ENCODE results near the gene KIF26B. TPM values are rescaled to one million over a fixed set of nuclear protein-coding genes. Genes with fewer than 3 reads are reported as not detected.

Gene KIF26B
- total RNA-seq, 1 donor from 2014 or later = 3.4 TPM

DNA sequence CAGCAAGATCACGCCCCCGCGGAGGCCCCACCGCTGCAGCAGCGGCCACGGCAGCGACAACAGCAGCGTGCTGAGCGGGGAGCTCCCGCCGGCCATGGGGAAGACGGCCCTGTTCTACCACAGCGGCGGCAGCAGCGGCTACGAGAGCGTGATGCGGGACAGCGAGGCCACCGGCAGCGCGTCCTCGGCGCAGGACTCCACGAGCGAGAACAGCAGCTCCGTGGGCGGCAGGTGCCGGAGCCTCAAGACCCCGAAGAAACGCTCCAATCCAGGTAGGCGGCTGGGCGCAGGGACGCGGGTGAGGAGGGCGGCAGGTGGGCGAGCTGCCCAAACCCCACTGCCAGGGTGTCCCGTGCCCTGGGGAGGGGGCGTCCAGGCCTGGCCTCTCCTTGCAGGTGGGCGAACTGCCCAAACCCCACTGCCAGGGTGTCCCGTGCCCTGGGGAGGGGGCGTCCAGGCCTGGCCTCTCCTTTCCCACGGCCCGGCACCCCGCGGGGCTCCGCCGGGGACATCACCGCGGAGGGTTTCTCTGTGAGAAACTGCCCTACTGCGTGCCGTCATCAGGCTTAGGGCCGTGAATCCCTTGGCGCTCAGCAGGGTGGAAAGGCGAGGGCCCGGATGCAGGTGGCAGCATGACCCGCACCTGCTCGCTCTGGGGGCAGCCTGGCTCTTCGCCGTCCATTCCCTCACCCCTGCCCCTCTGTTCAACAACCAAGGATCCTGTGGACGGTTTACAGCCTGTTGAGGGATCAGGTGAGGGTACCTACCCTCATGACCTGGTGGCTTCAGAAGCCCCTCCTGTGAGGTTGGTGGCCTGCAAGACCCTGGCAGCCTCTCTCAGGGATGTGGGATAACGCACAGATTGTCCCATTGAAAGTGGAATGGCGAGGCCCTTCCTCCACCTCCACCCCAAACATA lies 534.0 kb downstream of the KIF26B start:
- TF ChIP-seq, protein P1, sequence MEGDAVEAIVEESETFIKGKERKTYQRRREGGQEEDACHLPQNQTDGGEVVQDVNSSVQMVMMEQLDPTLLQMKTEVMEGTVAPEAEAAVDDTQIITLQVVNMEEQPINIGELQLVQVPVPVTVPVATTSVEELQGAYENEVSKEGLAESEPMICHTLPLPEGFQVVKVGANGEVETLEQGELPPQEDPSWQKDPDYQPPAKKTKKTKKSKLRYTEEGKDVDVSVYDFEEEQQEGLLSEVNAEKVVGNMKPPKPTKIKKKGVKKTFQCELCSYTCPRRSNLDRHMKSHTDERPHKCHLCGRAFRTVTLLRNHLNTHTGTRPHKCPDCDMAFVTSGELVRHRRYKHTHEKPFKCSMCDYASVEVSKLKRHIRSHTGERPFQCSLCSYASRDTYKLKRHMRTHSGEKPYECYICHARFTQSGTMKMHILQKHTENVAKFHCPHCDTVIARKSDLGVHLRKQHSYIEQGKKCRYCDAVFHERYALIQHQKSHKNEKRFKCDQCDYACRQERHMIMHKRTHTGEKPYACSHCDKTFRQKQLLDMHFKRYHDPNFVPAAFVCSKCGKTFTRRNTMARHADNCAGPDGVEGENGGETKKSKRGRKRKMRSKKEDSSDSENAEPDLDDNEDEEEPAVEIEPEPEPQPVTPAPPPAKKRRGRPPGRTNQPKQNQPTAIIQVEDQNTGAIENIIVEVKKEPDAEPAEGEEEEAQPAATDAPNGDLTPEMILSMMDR (IDR thresholded peaks at IDR 0.05) = no peak
- Histone ChIP-seq H3K9me3 (no peaks in the 10 kb centered on the region), H3K27ac (no peak overlapping the region), H3K4me1 (no peaks in the 10 kb centered on the region), H3K36me3 (no peaks in the 10 kb centered on the region), H3K4me3 (no peak overlapping the region), H3K27me3 (no peaks in the 10 kb centered on the region)
- intact Hi-C loops (cut with DNase I) = no loop called here
- no peak for DNase-seq
- ATAC-seq = no peak

DNA sequence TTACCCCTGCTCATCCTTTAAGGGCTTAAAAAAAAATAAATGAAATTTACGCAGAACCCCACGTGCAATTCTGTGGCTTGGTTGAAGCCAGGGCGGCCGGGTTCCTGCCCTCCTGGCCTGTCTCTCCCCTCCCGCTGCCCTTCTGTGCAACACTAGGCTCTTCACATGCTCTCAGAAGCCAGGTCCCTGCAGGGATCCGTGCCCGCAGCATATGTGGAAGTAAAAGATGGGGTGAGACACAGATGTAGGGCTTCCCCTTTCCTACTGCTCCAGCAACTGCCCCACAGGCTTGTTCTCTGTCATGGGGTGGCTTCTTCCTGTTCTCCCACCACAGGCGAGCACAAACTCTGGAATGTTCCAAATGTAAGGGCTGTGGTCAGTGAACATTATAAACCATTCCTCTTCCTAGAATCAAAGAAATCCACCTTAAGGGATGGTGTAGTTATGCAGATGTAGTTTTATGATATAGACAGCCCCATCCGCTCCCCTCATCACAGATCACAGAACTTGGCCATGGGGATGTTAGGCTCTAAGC lies 535.4 kb downstream of the KIF26B start:
- H3K4me1 ChIP-seq = no peaks in the 10 kb centered on the region
- no peaks in the 10 kb centered on the region for H3K9me3 ChIP-seq
- DNase-seq (no peak), ATAC-seq (no peak)
- intact Hi-C loops (cut with DNase I) = no loop called here
- H3K27ac ChIP-seq = no peak overlapping the region
- H3K4me3 ChIP-seq = no peak overlapping the region
- no peaks in the 10 kb centered on the region for H3K27me3 ChIP-seq
- TF ChIP-seq, protein P1 (IDR thresholded peaks at IDR 0.05) = no peak
- no peaks in the 10 kb centered on the region for H3K36me3 ChIP-seq

DNA sequence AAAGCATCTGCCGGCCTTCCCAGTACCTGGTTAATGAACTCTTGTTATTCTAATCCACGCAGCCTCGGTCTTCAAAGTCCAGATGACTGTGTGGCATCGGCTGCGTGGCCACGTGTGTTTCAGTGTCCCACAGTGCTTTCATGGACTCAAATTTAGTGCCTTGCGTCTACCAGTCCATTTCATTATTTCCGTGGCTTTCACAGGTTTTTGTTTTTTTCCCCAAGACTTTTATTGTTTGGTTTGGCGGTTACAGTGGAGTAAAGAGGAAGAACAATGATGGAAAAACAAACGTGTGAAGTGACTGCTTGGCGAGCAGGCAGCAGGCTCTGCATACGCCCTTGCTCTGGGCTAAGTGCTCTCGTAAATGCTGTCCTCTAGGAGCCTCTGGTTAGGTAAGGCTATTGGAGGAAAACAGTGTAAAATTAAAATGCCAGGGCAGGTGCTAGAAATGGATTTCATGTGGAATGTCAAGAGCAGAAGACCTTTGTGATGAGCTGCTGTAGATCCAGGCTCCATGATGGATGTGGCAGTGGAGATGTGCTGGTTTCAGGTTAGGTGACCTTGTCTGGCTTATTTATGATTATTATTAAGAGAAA lies 536.3 kb downstream of the KIF26B start:
- TF ChIP-seq, protein P1 (IDR thresholded peaks at IDR 0.05) = no peak
- H3K4me3 ChIP-seq = no peak overlapping the region
- no peak for DNase-seq
- H3K27me3 ChIP-seq = no peaks in the 10 kb centered on the region
- intact Hi-C loops (cut with DNase I) = no loop called here
- no peaks in the 10 kb centered on the region for H3K9me3 ChIP-seq
- no peaks in the 10 kb centered on the region for H3K4me1 ChIP-seq
- no peaks in the 10 kb centered on the region for H3K36me3 ChIP-seq
- no peak for ATAC-seq
- no peak overlapping the region for H3K27ac ChIP-seq

DNA sequence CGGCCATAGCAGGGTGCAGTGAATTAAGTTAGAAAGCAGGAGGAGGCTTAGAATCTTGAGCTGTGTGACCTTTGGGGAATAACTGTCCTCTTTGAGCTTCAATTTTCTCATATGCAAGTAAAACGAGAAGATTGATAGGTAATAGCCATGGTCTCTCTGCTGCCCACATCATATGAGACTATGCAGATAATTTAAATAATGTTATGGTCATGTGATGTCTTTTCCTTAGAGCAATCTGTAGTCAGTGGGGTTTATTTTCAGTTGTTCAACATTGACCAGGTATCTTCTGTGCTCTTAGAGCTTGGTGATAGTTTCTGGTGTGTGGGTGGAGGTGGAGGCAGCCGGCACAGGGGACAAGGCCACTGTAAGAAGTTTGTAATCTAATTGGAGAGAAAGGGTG lies 537.1 kb downstream of the KIF26B start:
- no peaks in the 10 kb centered on the region for H3K36me3 ChIP-seq

GRCh38 chr1:245692318-245692717 lies 537.5 kb downstream of the KIF26B start:
- DNase-seq (no peak), ATAC-seq (no peak)
- no peaks in the 10 kb centered on the region for H3K36me3 ChIP-seq
- H3K27me3 ChIP-seq = no peaks in the 10 kb centered on the region
- H3K9me3 ChIP-seq = no peaks in the 10 kb centered on the region
- H3K27ac ChIP-seq = no peak overlapping the region
- no peak overlapping the region for H3K4me3 ChIP-seq
- TF ChIP-seq, protein P1 (IDR thresholded peaks at IDR 0.05) = no peak
- intact Hi-C loops (cut with DNase I) = no loop called here
- H3K4me1 ChIP-seq = no peaks in the 10 kb centered on the region

More for the DNA sequence above, 537.1 kb downstream of the KIF26B start:
- DNase-seq = no peak
- no peaks in the 10 kb centered on the region for H3K9me3 ChIP-seq
- TF ChIP-seq, protein P1 (IDR thresholded peaks at IDR 0.05) = no peak
- H3K4me3 ChIP-seq = no peak overlapping the region
- intact Hi-C loops (cut with DNase I) = no loop called here
- no peaks in the 10 kb centered on the region for H3K4me1 ChIP-seq
- no peaks in the 10 kb centered on the region for H3K27me3 ChIP-seq
- no peak for ATAC-seq
- H3K27ac ChIP-seq = no peak overlapping the region

Data from upper lobe of right lung (tissue), 1 donor.